ENCODE data around the gene BFAR. TPM values are rescaled to one million over a fixed set of nuclear protein-coding genes. Genes with fewer than 3 reads are reported as not detected.
"Not testable (repeated sequence)": the region's sequence is repeated elsewhere in the genome, so short reads cannot be mapped to it uniquely, and the experiment has no call there.

BFAR gene
- total and polyA plus RNA-seq, 2 donors, result 35.9 to 44.4 TPM

GRCh38 chr16:14676633-14677032, 43.9 kb downstream of the BFAR start:
- H3K36me3 ChIP-seq (ENCODE audit: control insufficient read depth in 2 of 2, insufficient read depth in 2 of 2, low read length in 1 of 2), result no peaks in the 10 kb centered on the region
- DNase-seq (ENCODE audit: low read depth in 6 of 9, low spot score in 9 of 9), result no peak
- H3K4me3 ChIP-seq (ENCODE audit: low read length in 2 of 2), result no peak overlapping the region
- WGBS, result 95% methylated on average over 3 of the region's 3 CpGs
- no peaks in the 10 kb centered on the region for H3K27me3 ChIP-seq (ENCODE audit: control insufficient read depth in 2 of 2, insufficient read depth in 1 of 2, low read length in 1 of 2)
- H3K9me3 ChIP-seq (ENCODE audit: control insufficient read depth in 2 of 2, insufficient read depth in 1 of 2, low read length in 1 of 2), result no peaks in the 10 kb centered on the region
- no peaks in the 10 kb centered on the region for H3K4me1 ChIP-seq (ENCODE audit: control insufficient read depth in 2 of 2, insufficient read depth in 2 of 2, low read length in 2 of 2)
- no peak overlapping the region for H3K27ac ChIP-seq (ENCODE audit: low read depth in 1 of 2, low read length in 1 of 2)

- Histone ChIP-seq H3K27me3 (ENCODE audit: control insufficient read depth in 2 of 2, insufficient read depth in 1 of 2, low read length in 1 of 2) (no peaks in the 10 kb centered on the region), H3K27ac (ENCODE audit: low read depth in 1 of 2, low read length in 1 of 2) (no peak overlapping the region), H3K36me3 (ENCODE audit: control insufficient read depth in 2 of 2, insufficient read depth in 2 of 2, low read length in 1 of 2) (no peaks in the 10 kb centered on the region), H3K9me3 (ENCODE audit: control insufficient read depth in 2 of 2, insufficient read depth in 1 of 2, low read length in 1 of 2) (no peaks in the 10 kb centered on the region), H3K4me1 (ENCODE audit: control insufficient read depth in 2 of 2, insufficient read depth in 2 of 2, low read length in 2 of 2) (no peaks in the 10 kb centered on the region), H3K4me3 (ENCODE audit: low read length in 2 of 2) (no peak overlapping the region)
- over 99% methylated on average over 5 of the region's 5 CpGs for WGBS
- DNase-seq (ENCODE audit: low read depth in 6 of 9, low spot score in 9 of 9), result no peak
These were observed 44.9 kb downstream of the BFAR start for GRCh38 chr16:14677627-14678026.

DNA sequence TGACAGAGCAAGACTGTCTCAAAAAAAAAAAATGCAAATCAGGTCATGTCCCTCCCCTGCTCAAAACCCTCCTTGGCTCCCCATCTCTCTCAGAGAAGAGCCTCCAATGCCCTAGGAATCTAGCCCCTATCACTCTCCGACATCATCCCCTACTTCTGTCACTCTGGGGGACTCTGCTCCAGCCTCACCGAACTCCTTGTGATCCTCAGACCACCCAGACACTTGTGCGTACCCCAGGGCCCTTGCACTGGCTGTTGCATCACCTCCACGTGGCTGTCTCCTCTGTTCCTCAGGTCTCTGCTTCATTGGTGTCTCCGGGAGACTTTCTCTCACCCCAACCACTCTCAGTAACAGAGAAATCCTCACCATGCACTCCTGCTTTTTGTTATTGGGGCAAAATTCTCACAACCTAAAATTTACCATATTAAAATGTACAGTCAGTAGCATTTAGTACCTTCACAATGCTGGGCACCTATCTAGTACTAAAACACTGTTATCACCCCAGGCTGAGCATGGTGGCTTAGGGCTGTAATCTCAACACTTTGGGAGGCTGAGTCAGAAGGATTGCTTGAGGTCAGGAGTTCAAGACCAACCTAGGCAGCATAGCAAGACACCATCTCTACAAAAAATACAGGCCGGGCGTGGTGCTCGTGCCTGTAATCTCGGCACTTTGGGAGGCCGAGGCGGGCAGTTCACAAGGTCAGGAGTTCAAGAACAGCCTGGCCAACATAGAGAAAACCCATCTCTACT, 46.2 kb downstream of the BFAR start:
- WGBS, result 88% methylated on average over 11 of the region's 11 CpGs
- Histone ChIP-seq H3K27me3 (ENCODE audit: control insufficient read depth in 2 of 2, insufficient read depth in 1 of 2, low read length in 1 of 2) (no peaks in the 10 kb centered on the region), H3K4me3 (ENCODE audit: low read length in 2 of 2) (no peak overlapping the region), H3K9me3 (ENCODE audit: control insufficient read depth in 2 of 2, insufficient read depth in 1 of 2, low read length in 1 of 2) (no peaks in the 10 kb centered on the region), H3K4me1 (ENCODE audit: control insufficient read depth in 2 of 2, insufficient read depth in 2 of 2, low read length in 2 of 2) (no peaks in the 10 kb centered on the region), H3K27ac (ENCODE audit: low read depth in 1 of 2, low read length in 1 of 2) (no peak overlapping the region), H3K36me3 (ENCODE audit: control insufficient read depth in 2 of 2, insufficient read depth in 2 of 2, low read length in 1 of 2) (no peaks in the 10 kb centered on the region)
- no peak for DNase-seq (ENCODE audit: low read depth in 6 of 9, low spot score in 9 of 9)

GRCh38 chr16:14680396-14680795, 47.6 kb downstream of the BFAR start:
- not testable (repeated sequence) for H3K4me3 ChIP-seq (ENCODE audit: low read length in 2 of 2); H3K4me1 ChIP-seq (ENCODE audit: control insufficient read depth in 2 of 2, insufficient read depth in 2 of 2, low read length in 2 of 2); H3K9me3 ChIP-seq (ENCODE audit: control insufficient read depth in 2 of 2, insufficient read depth in 1 of 2, low read length in 1 of 2); H3K27me3 ChIP-seq (ENCODE audit: control insufficient read depth in 2 of 2, insufficient read depth in 1 of 2, low read length in 1 of 2); DNase-seq (ENCODE audit: low read depth in 6 of 9, low spot score in 9 of 9); H3K36me3 ChIP-seq (ENCODE audit: control insufficient read depth in 2 of 2, insufficient read depth in 2 of 2, low read length in 1 of 2); H3K27ac ChIP-seq (ENCODE audit: low read depth in 1 of 2, low read length in 1 of 2)
- WGBS, result 94% methylated on average over 7 of the region's 7 CpGs

DNA sequence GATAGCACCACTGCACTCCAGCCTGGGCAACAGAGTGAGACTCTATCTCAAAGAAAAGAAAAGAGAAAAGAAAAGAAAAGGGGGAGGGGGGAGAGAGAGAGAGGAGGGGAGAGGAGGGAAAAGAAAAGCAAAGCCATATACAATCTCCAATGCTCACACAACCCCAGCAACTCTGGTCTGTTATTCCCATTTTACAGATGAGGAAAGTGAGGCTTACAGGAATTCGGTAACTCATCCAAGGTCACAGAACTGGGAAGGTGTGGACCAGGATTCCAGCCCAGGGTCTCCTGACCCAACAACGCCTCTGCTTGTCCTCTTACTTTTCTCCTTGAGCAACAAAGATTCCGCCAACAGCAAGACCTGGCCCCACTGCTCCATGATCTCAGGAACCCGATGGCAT, 48.4 kb downstream of the BFAR start:
- H3K27ac ChIP-seq (ENCODE audit: low read depth in 1 of 2, low read length in 1 of 2), result no peak overlapping the region
- no peaks in the 10 kb centered on the region for H3K36me3 ChIP-seq (ENCODE audit: control insufficient read depth in 2 of 2, insufficient read depth in 2 of 2, low read length in 1 of 2)
- H3K4me1 ChIP-seq (ENCODE audit: control insufficient read depth in 2 of 2, insufficient read depth in 2 of 2, low read length in 2 of 2), result no peaks in the 10 kb centered on the region
- H3K9me3 ChIP-seq (ENCODE audit: control insufficient read depth in 2 of 2, insufficient read depth in 1 of 2, low read length in 1 of 2), result no peaks in the 10 kb centered on the region
- H3K27me3 ChIP-seq (ENCODE audit: control insufficient read depth in 2 of 2, insufficient read depth in 1 of 2, low read length in 1 of 2), result no peaks in the 10 kb centered on the region
- no peak overlapping the region for H3K4me3 ChIP-seq (ENCODE audit: low read length in 2 of 2)
- no peak for DNase-seq (ENCODE audit: low read depth in 6 of 9, low spot score in 9 of 9)
- 99% methylated on average over 4 of the region's 4 CpGs for WGBS

- 98% methylated on average over 8 of the region's 8 CpGs for WGBS
- no peak overlapping the region for H3K27ac ChIP-seq (ENCODE audit: low read depth in 1 of 2, low read length in 1 of 2)
- no peaks in the 10 kb centered on the region for H3K36me3 ChIP-seq (ENCODE audit: control insufficient read depth in 2 of 2, insufficient read depth in 2 of 2, low read length in 1 of 2)
- no peaks in the 10 kb centered on the region for H3K27me3 ChIP-seq (ENCODE audit: control insufficient read depth in 2 of 2, insufficient read depth in 1 of 2, low read length in 1 of 2)
- no peaks in the 10 kb centered on the region for H3K4me1 ChIP-seq (ENCODE audit: control insufficient read depth in 2 of 2, insufficient read depth in 2 of 2, low read length in 2 of 2)
- H3K9me3 ChIP-seq (ENCODE audit: control insufficient read depth in 2 of 2, insufficient read depth in 1 of 2, low read length in 1 of 2), result no peaks in the 10 kb centered on the region
- no peak overlapping the region for H3K4me3 ChIP-seq (ENCODE audit: low read length in 2 of 2)
- no peak for DNase-seq (ENCODE audit: low read depth in 6 of 9, low spot score in 9 of 9)
These were observed 49.4 kb downstream of the BFAR start for GRCh38 chr16:14682121-14682520.

- H3K4me3 ChIP-seq (ENCODE audit: low read length in 2 of 2); H3K36me3 ChIP-seq (ENCODE audit: control insufficient read depth in 2 of 2, insufficient read depth in 2 of 2, low read length in 1 of 2); DNase-seq (ENCODE audit: low read depth in 6 of 9, low spot score in 9 of 9); H3K27ac ChIP-seq (ENCODE audit: low read depth in 1 of 2, low read length in 1 of 2); H3K4me1 ChIP-seq (ENCODE audit: control insufficient read depth in 2 of 2, insufficient read depth in 2 of 2, low read length in 2 of 2); H3K27me3 ChIP-seq (ENCODE audit: control insufficient read depth in 2 of 2, insufficient read depth in 1 of 2, low read length in 1 of 2); H3K9me3 ChIP-seq (ENCODE audit: control insufficient read depth in 2 of 2, insufficient read depth in 1 of 2, low read length in 1 of 2): not testable (repeated sequence)
- WGBS, result 91% methylated on average over 15 of the region's 15 CpGs
These were observed 53.4 kb downstream of the BFAR start for GRCh38 chr16:14685870-14686793.

- no CpG with 5 or more reads among the region's 28 CpGs for WGBS
- not testable (repeated sequence) for DNase-seq (ENCODE audit: low read depth in 6 of 9, low spot score in 9 of 9); H3K9me3 ChIP-seq (ENCODE audit: control insufficient read depth in 2 of 2, insufficient read depth in 1 of 2, low read length in 1 of 2); H3K27ac ChIP-seq (ENCODE audit: low read depth in 1 of 2, low read length in 1 of 2); H3K27me3 ChIP-seq (ENCODE audit: control insufficient read depth in 2 of 2, insufficient read depth in 1 of 2, low read length in 1 of 2); H3K36me3 ChIP-seq (ENCODE audit: control insufficient read depth in 2 of 2, insufficient read depth in 2 of 2, low read length in 1 of 2); H3K4me3 ChIP-seq (ENCODE audit: low read length in 2 of 2); H3K4me1 ChIP-seq (ENCODE audit: control insufficient read depth in 2 of 2, insufficient read depth in 2 of 2, low read length in 2 of 2)
These were observed 61.4 kb downstream of the BFAR start, which contains the start of gene PLA2G10 for GRCh38 chr16:14694129-14694528. Gene PLA2G10 (minus strand): TSS chr16:14694308. CDS start chr16:14694229, 79 bp downstream.

DNA sequence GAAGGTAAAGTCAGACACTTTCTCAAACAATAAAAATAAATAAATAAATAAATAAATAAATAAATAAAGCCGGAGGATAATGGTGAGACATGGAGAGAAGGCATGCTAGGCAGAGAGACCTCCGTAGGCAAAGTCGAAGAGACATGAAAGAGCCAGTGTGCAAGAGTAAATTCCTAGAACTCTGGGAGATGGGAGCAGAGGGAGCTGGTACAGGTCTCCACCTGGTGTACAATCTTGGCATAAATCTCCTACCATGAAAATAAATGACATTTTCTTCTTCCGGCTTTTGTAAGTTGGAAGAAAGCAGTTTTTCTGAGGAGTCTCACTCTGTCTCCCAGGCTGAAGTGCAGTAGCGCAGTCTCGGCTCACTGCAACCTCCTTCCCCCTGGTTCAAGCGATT, 69.1 kb downstream of the BFAR start:
- not testable (repeated sequence) for H3K4me3 ChIP-seq (ENCODE audit: low read length in 2 of 2); H3K4me1 ChIP-seq (ENCODE audit: control insufficient read depth in 2 of 2, insufficient read depth in 2 of 2, low read length in 2 of 2); H3K27ac ChIP-seq (ENCODE audit: low read depth in 1 of 2, low read length in 1 of 2); H3K36me3 ChIP-seq (ENCODE audit: control insufficient read depth in 2 of 2, insufficient read depth in 2 of 2, low read length in 1 of 2); H3K9me3 ChIP-seq (ENCODE audit: control insufficient read depth in 2 of 2, insufficient read depth in 1 of 2, low read length in 1 of 2); H3K27me3 ChIP-seq (ENCODE audit: control insufficient read depth in 2 of 2, insufficient read depth in 1 of 2, low read length in 1 of 2); DNase-seq (ENCODE audit: low read depth in 6 of 9, low spot score in 9 of 9)
- WGBS, result 86% methylated on average over 2 of the region's 7 CpGs
